ENCODE measurements around the gene UBA1. TPM values are rescaled to one million over a fixed set of nuclear protein-coding genes. Genes with fewer than 3 reads are reported as not detected.
"Not testable (repeated sequence)": the region's sequence is repeated elsewhere in the genome, so short reads cannot be mapped to it uniquely, and the experiment has no call there.

Gene UBA1
- total RNA-seq, 1 donor from 2014 or later, result 93.5 TPM

- DNase-seq (ENCODE audit: missing footprints) (peak; percentile 95), ATAC-seq (peak; percentile 96)
- intact Hi-C loops (cut with DNase I), result loop anchor here (2.0 to 5.0 kb wide), 2 partner anchors 15 to 129 kb away; partner anchors contain the start of gene CDK16
Measured at GRCh38 chrX:47233333-47234113, 39.9 kb downstream of the UBA1 start.

DNA sequence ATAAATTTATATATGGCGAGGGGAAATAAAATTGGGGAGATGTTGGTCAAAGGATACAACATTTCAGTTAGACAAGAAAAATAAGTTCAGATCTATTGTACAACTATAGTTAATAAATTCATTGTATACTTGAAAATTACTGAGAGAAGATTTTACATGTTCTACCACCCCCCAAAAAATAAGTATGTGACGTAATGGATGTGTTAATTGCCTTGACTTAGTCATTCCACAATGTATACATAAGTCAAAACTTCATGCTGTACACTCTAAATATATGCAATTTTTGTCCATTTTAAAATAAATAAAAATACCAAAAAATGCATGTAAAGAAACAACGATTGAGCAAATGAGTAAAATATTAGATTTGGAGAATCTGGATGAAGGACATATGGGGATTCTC is 41.0 kb downstream of the UBA1 start:
- ATAC-seq, result no peak
- intact Hi-C loops (cut with DNase I), result loop anchor here (5.0 kb wide), 1 partner anchor 128 kb away; no protein-coding TSS in a partner anchor
- no peak for DNase-seq (ENCODE audit: missing footprints)

GRCh38 chrX:47235691-47236103 is 42.1 kb downstream of the UBA1 start:
- no peak for ATAC-seq
- intact Hi-C loops (cut with DNase I), result no loop called here
- no peak for DNase-seq (ENCODE audit: missing footprints)

DNA sequence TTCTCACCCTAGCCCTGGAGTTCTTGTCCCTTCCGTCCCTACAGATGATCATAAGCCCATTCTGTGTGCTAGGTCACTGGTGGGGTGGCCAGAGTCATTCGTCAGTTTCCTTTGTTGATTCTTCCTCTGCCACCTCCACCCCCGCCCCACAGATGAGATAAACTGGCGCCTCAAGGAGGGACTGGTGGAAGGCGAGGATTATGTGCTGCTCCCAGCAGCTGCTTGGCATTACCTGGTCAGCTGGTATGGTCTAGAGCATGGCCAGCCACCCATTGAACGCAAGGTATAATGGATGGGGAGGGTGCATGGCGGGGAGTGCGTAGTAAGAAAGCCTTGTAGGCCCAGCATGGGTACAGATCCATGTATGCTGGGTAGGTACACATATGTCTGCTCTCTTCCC is 45.6 kb downstream of the UBA1 start:
- DNase-seq (ENCODE audit: missing footprints) (no peak), ATAC-seq (no peak)
- intact Hi-C loops (cut with DNase I), result no loop called here

- intact Hi-C loops (cut with DNase I), result no loop called here
- ATAC-seq, result no peak
Measured at GRCh38 chrX:47239898-47240545, 46.4 kb downstream of the UBA1 start.

DNA sequence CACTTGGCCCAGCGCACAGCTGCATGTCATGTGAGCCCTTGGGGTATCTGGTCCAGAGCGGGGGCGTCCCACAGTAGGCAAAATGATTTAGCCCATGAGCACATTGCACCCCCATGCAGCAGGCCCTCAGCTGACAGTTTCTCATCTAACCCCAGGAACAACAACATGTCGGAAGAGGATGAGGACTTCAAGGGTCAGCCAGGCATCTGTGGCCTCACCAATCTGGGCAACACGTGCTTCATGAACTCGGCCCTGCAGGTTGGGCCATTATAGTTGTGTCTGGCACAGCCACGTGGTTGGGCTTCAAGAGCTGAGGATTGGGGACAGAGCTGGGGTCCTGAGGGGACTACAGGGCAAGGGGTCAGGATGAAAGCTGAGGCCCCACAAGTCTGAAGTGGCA is 47.0 kb downstream of the UBA1 start:
- intact Hi-C loops (cut with DNase I), result no loop called here
- DNase-seq (ENCODE audit: missing footprints) (no peak), ATAC-seq (no peak)

More at GRCh38 chrX:47239898-47240545, 46.4 kb downstream of the UBA1 start:
- DNase-seq (ENCODE audit: missing footprints), result no peak

- intact Hi-C loops (cut with DNase I), result no loop called here
- DNase-seq (ENCODE audit: missing footprints), result no peak
- no peak for ATAC-seq
Measured at GRCh38 chrX:47241201-47242011, 47.8 kb downstream of the UBA1 start.

GRCh38 chrX:47242321-47242720 is 48.7 kb downstream of the UBA1 start:
- intact Hi-C loops (cut with DNase I), result no loop called here
- ATAC-seq, result no peak

GRCh38 chrX:47243351-47243750 is 49.7 kb downstream of the UBA1 start:
- ATAC-seq, result no peak
- intact Hi-C loops (cut with DNase I), result no loop called here
- no peak for DNase-seq (ENCODE audit: missing footprints)

More at GRCh38 chrX:47242321-47242720, 48.7 kb downstream of the UBA1 start:
- DNase-seq (ENCODE audit: missing footprints), result no peak

GRCh38 chrX:47244676-47245075 is 51.0 kb downstream of the UBA1 start:
- DNase-seq (ENCODE audit: missing footprints) (no peak), ATAC-seq (no peak)
- intact Hi-C loops (cut with DNase I), result no loop called here

DNA sequence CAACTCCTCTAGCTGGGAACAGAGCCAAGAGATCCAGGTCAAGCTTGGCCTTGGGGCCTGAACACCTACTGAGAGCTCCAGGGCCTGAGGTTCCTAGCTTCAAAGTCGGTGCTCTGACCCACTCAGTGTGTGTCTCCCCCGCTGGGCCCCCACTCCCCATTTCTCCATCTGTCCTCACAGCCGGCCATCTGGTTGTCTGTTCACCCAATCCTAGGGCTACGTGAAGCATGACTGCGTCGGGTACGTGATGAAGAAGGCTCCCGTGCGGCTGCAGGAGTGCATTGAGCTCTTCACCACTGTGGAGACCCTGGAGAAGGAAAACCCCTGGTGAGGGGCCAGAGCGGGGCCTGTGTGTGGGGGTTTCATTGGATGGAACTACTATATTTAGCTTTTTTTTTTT is 51.5 kb downstream of the UBA1 start:
- ATAC-seq (no peak), DNase-seq (ENCODE audit: missing footprints) (no peak)
- intact Hi-C loops (cut with DNase I), result no loop called here

- DNase-seq (ENCODE audit: missing footprints) (no peak), ATAC-seq (no peak)
- intact Hi-C loops (cut with DNase I), result no loop called here
Measured at GRCh38 chrX:47247206-47247998, 53.8 kb downstream of the UBA1 start.

DNA sequence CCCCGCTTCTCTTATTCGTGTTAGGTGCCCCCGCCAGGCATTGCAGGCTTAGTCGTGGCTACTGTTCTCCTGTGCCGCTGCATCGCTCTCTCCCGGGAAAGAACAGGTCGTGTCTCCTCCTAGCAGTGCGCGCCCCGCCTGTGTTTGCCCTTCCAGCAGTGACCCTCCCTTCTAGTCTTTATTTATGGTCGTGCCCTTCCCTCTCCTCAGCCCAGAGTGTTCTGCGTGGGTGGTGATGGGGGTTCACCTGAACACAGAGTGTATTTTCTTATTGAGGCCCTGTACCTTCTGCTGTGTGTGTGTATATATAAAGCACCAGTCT is 54.3 kb downstream of the UBA1 start:
- intact Hi-C loops (cut with DNase I), result no loop called here
- no peak for DNase-seq (ENCODE audit: missing footprints)
- ATAC-seq, result no peak

DNA sequence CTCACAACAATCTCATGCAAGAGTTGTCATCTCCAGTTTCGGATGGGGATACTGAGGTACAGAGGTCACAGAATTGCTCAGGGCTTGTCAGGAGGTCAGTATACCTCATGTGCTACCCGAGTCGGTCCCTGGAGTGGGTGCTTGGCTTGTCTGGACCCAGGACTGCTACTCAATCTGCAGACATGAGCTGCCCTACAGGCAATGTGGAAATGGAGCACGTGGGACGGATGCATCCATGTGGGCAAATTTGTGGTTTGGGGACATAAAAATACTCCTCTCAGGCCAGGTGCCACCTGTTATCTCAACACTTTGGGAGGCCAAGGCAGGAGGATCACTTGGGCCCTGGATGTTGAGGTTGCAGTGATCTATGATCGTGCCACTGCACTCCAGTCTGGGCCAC is 54.9 kb downstream of the UBA1 start:
- DNase-seq (ENCODE audit: missing footprints), result no peak
- no peak for ATAC-seq
- intact Hi-C loops (cut with DNase I), result no loop called here

GRCh38 chrX:47250017-47250347 is 56.4 kb downstream of the UBA1 start:
- ATAC-seq (no peak), DNase-seq (ENCODE audit: missing footprints) (no peak)
- intact Hi-C loops (cut with DNase I), result no loop called here

DNA sequence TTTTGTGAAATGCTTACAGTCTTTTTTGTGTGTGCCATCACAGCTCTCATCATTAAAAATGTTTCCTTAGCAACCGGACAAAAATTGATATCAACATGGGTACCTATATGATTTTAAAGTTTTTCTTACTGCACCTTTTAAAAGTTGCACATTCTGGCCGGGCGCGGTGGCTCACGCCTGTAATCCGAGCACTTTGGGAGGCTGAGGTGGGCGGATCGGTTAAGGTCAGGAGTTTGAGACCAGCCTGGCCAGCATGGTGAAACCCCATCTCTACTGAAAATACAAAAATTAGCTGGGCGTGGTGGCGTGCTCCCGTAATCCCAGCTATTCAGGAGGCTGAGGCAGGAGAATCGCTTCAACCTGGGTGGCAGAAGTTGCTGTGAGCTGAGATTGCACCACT is 64.0 kb downstream of the UBA1 start:
- DNase-seq (ENCODE audit: missing footprints); intact Hi-C loops (cut with DNase I); ATAC-seq: not testable (repeated sequence)
